GDM1 (cell line): ENCODE results near the gene PRKCQ.

Experiments used
- DNase-seq: peaks from one replicate; lab custom pipeline; 2025; lab: John Stamatoyannopoulos, UW

Gene PRKCQ

DNA sequence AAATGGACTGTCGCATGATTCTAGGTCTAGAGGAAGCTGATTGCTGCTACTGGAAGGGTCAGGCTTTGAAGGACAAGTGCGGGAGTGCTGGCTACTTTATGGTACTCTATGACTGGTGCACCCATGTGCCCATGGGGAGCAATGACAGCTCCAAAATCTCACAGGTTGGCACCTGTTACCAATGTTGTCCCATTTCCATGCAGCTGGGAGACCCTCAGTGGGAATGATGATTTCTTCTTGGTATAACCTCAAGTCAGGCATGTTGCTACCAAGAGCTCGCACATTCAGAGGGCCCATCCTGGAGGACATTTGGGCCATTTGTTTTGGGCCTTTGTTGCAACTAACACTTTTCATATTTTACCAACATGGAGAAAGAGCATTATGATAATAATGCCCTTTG, 174.4 kb downstream of the PRKCQ start:
- no peak for DNase-seq

DNA sequence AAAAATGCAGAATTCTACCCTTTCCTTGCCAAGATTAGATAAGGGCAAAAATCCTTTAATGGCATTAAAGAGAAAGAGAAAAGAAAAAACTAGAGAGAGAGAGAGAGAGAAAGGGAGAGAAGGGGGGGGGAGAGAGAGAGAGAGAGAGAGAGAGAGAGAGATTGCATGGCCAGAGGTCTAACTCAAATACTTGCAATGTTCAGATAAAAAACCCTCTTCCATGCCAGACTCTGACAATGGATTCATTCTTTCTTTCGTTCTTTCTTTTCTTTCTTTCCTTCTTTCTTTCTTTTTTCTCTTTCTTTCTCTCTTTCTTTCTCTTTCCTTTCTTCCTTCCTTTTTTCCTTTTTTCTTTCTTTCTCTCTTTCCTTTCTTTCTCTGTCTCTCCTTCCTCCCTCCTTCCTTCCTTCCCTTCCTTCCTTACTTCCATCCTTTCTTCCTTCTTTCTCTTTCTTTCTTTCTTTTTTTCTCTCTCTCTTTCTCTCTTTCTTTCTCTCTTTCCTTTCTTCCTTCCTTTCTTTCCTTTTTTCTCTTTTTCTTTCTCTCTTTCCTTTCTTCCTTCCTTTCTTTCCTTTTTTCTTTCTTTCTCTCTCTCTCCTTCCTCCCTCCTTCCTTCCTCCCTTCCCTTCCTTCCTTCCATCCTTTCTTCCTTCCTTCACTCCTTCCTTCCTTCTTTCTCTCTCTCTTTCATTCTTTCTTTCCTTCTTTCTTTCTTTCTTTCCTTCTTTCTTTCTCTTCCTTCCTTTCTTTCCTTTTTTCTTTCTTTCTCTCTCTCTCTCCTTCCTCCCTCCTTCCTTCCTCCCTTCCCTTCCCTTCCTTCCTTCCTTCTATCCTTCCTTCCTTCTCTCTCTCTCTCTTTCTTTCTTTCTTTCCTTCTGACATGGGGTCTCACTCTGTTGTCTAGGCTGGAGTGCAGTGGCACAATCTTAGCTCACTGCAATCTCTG, 175.7 kb downstream of the PRKCQ start:
- no peak for DNase-seq

DNA sequence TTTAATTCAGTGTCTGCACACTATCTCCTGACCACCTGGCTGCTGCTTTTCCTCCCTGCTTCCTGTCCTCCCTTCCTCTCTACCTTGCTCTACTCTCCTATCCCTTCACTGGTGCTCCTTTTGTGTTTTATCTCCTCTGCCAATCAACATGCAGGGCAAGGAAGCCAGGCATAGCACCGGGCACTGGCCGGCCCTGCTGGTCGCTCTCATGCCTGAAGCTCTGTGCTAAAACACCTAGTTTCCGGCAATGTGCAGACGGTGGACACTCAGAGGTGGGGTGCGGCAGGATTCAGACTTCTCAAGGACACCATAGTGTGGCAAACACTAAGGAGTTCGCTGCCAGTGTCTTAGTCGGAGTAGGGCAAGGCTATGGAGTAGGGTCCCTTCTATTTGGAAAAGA, 177.1 kb downstream of the PRKCQ start:
- DNase-seq = no peak

DNA sequence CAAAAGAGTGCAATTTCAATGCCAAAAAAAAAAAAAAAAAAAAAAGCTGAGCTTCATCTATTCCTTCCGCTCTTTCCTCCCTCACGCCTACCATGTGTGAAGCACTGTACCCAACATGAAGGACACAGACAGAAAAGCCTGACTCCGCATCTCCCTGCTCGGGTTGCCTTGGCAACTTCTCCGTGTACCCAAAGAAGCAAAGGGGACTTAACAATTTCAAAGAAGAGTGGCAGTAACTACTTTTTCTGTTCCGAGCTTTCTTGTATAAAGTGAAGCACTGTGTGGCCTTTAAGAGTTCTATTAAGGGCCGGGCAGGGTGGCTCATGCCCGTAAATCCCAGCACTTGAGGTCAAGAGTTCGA, 177.7 kb downstream of the PRKCQ start:
- DNase-seq = no peak

DNA sequence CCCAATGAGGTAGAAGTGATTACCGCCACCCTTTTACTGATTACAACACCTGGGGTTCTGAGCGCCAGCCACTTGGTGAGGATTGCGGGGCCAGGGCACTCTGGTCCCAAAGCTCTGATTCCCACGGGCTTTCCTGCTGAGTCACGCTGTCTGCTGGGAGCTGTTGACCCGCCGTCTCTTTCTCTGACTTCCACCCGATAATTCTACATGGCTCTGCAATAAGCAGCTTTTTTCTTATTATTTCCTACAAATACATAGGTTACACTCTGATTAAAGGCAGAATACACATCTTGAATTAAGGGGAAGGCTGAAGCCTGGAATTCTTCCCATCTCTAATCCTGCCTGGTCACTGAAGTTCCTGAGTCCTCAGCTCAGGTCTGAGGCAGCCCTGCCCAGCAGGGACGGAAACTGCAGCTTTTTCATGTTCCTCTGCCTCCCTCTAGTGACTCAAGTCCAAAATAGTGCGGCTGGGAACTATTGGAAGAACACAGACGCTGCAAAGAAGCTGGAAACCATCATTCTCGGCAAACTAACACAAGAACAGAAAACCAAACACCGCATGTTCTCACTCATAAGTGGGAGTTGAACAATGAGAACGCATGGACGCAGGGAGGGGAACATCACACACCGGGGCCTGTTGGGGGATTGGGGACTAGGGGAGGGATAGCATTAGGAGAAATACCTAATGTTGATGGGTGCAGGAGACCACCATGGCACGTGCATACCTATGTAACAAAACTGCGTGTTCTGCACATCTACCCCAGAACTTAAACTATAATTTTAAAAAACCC, 178.3 kb downstream of the PRKCQ start:
- peak; percentile 59 for DNase-seq

DNA sequence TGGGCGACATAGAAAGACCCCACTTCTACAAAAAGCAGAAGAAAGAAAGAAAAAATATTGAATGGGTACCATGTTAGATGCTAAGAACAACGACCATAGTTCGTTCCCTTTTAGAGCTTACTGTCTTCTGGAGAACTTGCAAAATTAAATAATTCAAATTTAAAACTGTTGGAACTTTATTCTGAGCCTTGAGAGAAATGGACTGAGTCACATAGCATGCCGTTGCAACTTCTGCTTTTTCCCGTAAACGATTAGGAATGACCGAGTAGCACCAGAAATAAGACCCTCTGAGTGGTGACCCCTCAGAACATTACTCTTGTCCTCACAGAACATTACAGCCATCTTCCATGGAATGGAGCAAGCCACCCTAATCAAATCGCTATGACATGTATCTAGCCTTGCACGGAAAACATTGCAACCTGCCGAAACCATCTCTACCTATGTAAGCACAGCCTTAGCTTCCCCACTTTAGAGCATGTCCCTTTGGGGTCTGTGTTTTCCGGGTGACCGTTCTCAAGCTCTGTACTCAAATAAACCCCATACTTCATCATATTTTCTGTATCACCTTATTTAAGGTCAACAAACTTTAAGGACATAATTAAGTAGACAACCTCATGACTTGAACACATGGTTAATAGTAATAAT, 179.1 kb downstream of the PRKCQ start:
- no peak for DNase-seq

DNA sequence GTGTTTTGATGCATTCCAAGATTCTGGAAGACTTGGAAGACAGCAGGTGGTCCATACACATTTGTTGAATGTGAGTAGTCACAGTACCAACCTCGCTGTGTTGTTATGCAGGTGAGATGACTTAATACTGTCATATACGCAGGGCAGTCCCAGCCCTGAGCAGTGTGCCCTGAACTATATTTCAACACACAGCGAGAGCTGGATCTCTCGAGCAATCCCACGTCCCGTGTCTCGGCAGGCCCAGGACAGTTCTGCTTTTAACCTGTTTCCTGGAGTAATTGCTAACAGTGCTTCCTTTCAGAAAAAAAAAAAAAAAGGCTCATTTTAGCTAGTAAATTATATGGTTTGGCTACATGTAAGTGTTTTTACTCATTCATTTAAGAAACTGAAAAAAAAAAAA, 179.7 kb downstream of the PRKCQ start:
- DNase-seq = peak; percentile 12

DNA sequence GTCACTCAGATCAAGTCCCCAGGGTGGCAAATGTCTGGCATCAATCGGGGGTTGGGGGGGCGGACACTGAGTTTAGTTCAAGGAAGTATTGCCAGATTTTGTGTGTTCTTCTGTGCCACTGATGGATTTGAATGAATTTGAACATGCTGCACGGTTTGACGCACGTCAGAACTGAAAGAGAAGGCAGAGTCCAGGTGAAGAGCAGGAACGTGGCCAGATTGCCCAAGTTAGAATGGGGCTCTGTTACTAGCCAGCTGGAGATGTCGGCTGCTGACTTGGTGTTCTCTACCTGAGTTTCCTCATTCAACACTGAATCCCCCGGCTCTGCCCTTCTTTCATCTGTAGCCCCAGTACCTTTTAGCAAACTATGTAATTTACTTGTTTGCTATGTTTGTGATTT, 180.2 kb downstream of the PRKCQ start:
- DNase-seq = no peak

DNA sequence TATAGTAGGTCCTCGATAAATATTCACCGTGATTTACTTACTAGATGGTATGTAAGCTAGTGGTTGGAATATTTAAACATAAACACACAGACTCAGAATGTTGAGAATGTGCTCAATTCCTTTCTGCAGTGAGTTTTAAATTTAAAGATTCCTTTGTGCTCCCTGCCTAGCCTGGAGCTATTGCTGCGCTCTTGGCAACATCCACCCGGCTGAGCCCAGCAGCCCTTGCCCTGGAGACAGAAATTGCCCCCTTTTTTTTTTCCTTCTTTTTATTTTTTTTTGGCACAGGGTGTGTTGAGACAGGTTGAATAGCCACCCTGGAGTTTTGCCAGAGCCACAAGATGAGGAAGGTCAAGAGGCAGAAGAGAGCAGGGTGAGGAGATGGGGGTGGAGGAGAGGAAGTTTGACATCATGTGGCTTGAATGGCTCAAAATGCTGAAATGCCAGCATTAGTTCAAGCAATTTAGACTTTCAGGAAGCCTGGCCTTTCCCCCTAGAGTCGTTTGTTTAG, 180.8 kb downstream of the PRKCQ start:
- peak; percentile 25 for DNase-seq

DNA sequence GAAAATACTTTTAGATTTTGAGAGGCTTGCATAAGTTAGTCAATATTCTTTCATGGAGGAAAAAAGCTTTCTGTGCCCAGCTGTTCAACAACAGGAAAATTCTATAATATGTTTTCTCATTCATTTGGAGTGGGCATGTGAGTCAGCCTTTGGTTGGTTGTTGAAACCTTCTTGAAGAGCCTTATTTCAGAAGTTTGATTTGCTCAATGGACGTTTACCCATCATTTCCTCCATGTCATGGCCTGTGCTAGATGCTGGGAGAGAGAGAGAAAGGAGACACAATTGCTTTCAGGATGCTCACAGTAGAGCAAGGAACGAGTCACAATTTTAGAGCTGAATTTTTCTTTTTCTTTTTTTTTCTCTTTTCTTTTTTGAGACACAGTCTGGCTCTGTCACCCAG, 181.7 kb downstream of the PRKCQ start:
- DNase-seq = no peak

DNA sequence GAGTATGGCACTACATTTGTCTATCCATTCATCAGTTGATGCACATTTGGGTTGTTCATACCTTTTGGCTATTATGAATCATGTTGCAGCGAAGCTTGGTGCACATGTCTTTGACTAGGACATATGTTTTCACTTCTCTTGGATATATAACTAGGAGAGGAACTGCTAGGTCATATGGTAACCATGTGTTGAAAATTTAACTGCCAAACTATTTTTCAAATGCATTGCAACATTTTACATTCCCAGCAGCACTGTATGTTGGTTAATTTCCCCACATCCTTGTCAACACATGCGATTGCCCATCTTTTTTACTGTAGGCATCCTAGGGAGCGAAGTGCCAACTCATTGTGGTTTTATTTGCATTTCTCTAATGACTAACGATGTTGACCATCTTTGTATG, 183.4 kb downstream of the PRKCQ start:
- DNase-seq = no peak

DNA sequence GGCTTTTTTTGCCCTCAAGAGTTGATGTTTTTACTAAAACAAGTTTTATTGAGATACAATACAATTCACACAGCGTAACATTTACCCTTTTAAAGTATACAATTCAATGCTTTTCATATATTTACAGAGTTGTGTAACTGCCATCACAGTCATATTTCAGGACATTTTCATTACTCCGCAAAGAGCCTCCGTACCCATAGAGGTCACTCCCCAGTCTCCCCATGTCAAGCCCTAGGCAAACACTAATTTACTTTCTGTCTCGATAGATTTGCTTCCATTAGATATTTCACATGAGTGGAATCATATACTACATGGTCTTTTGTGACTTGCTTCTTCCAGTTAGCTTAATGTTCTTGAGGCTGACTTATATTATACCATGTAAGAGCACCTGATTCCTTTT, 183.8 kb downstream of the PRKCQ start:
- DNase-seq = no peak

DNA sequence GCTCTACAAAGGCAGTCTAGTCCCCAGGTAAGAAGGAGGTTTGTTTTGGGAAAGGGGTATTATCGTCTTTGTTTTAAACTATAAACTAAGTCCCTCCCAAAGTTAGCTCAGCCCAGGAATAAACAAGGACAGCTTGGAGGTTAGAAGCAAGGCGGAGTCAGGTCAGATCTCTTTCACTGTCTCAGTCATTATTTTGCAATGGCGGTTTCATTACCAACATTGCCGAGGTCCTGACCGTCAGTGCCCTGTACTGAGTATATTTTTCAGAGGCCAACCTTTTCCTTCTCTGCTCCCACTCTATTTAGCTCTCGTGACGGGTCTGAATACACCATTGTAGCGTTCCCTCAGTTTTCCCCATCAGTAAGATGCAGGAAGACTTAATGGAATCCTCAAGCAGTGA, 184.5 kb downstream of the PRKCQ start:
- DNase-seq = no peak

DNA sequence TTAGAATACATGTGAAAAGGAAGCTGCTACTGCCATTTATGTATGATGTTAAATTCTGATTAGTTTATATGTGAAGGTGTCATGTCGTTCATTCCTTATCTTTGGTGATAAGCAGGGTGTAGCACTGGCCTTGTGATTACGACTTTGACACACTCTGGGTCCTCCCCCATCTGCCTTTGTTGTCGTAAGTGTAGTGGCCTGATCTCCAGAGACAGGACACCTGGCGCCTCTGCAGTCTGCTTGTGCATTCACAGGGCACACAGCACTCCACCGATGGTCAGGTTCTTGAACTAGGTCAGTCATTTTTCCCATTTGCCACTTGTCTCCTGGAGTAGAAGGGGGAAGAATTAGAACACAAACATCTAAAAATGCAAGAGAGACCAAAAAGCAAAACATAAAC, 186.0 kb downstream of the PRKCQ start:
- DNase-seq = no peak

DNA sequence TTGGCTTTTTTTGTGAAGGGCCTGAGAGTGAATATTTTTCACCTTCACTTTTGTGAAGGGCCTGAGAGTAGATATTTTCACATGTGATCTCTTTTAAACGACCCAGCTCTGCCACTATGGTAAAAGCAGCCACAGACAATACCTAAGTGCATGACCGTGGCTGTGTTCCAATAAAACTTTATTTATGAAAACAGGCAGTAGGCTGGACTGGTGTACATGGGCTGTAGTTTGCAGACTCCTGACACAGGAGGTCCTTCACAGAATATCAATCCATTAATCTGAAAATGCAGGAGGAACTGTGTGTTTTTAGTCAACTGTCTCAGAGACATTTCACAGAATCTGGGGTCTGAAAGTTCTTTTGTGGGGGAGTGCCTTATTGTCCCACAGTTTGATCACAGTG, 186.9 kb downstream of the PRKCQ start:
- no peak for DNase-seq

DNA sequence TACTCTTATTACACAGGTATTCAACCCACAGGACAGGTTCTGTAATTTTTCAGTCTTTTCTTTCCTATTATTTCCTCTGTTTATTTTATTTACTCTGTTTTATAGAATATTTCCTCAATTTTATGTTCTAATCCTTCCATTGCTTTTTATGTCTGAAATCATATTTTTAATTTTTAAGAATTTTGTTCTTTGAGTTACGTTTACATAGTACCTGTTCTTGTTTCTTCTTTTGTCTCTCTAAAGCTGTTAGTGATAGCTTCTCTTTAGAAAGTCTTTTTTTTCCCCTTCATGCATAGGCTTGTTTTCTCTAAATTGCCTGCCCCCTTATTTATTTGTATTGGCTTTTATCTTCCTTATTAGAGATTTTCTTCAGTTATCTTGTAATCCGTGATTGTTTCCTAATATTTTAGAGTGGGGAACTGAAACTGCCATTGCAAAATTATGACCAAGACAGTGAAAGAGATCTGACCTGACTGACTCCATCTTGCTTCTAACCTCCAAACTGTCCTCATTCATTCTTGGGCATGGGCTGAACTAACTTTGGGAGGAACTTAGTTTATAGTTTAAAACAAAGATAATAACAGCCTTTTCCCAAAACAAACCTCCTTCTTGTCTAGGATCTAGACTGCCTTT, 189.7 kb downstream of the PRKCQ start:
- DNase-seq = no peak

DNA sequence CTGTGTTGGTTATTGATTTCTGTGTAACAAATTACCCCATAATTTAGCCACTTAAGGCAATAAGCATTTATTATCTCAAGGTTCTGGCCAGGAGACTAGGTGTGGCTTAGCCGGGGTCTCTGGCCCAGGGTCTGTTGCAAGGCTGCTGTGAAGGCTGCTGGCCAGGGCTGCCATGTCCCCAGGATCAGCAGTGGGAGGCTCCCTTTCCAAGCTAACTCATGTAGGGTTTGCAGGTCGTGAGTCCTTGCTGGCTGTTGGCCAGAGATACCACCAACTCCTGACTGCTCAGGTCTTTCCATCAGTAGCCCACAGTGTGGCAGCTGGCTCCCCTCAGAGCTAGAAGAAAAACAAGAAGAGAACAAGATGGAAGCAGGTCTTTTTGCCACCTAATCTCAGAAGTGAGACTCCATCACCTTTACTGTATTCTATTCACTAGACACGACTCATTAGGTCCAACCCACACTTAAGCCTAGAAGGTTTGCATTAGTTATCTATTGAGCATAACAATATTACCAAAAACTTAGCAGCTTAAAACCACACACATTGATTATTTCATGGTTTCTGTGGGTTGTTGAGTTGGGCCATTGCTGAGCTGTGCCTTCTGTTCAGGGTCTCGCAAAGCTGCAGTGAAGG, 191.7 kb downstream of the PRKCQ start:
- no peak for DNase-seq

DNA sequence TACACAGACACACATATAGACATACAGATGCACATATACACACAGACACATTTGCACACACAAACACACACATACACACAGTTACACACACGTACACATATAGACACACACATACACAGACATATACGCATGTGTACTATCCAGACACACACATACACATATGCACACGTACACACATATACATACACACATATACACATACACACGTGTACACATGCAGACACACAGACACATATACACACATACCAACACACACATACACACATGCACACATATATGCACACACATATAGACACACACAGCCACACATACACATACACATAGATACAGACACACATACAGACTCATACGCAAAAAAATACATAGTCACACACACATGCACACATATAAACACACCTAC, 193.1 kb downstream of the PRKCQ start:
- no peak for DNase-seq

DNA sequence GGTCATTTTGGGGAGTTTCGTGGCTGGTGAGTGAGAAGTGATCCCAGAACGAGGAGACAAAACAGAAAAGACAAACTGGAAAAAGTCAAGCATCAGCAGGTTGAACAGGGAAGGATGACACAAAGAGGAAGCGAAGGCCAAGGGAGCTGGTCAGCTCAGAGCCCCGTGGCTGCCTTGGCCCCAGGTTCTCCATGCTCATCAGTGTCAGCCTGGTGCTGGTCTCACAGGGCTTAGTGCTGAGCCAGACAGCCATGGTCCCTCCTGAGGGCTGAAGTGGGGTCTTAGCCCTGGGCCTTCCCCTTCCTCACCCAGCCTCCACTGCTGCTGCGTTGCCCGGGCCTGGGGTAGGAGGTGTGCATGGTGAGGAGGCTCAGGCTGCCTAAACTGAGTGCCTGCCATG, 193.7 kb downstream of the PRKCQ start:
- DNase-seq = no peak

DNA sequence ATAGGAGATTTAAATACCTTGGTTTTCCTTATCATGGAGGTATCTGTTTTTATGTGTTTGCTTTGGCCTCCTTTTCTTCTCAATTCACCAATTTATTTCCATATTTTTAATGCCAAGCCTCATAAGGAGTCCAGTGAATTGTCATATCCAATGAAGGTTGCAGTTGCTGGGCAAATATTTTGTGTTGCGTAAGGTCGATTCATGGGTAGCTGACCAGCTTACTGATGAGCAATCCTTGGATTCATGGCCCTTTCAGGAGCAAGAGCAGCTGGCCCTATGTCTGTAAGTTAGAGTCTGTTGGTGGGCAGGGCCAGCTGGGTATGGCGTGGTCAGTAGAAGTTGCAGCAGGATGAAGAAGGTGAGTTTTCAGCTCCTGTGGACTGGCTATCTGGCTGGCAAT, 194.4 kb downstream of the PRKCQ start:
- DNase-seq = no peak

DNA sequence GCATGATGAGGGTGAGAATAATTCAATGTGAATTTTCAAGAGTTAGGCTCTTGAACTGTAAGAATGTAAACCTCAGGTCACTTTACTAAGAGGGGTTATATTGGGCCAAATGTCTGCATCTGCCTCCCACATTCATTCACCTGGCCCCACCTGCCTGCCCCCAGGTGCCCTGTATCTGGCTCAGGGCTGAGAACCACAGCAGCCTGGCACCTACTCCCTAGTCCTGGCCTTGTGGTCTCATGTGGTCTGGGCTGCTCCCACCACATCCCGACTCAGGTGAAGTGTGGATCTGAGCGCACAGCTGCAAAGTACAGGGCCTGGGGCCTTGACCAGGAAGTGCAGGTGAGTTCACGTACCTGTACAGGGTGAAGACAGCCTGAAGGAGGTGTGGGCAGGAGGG, 195.2 kb downstream of the PRKCQ start:
- no peak for DNase-seq

DNA sequence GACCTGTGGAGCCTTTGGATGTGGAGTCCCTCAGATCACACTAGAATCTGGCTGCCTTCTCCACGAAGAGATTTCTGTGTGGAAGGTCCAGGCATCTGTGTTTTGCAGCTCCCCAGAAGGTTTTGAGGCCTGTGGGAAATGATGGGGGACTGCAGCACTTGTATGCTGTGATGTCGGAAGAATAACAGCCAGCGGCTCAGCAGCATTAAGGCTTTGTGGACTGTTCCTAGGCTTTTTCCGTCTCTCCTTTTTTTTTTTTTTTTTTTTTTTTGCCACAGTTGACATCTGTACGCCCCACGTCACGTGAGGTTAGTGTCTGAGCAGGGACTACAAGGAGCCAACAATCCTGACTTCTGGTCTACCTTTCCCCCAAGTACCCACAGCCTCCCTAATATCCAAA, 196.0 kb downstream of the PRKCQ start:
- DNase-seq = no peak
